ENCODE results near the gene DNAAF1. TPM values are rescaled to one million over a fixed set of nuclear protein-coding genes. Genes with fewer than 3 reads are reported as not detected.

Gene DNAAF1
- total RNA-seq, 1 experiment from 2014 or later = not detected

DNA sequence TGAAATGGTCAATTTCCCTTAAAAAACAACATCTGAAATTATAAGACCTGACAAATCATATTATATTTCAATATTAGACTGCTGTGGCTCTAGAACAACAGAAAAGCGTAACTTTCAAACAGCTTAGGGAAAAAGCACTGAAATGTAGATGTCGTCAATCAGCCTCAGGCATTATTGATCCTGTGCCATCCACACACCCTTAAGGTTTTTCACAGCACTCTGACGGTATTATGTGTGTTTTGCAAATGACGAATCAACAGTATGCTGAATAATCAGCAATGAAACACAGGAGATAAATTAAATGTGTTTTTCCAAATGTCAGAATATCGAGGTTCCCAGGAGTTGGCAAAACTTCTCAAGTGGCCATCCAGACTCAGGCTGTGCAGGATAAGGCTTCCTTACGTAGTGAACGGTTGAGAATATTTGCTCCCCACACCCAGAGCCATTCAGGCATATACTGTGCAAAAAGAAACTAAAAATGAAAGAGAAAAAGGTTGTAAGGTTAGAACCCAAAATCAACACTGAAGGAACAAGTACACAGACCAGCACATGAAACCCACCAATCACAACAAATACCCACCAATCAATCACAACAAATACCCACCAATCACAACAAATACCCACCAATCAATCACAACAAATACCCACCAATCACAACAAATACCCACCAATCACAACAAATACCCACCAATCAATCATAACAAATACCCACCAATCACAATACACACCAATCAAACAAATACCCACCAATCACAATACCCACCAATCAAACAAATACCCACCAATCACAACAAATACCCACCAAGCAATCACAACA, 20.6 kb upstream of the DNAAF1 start:
- no peak for DNase-seq (ENCODE audit: low read depth)

DNA sequence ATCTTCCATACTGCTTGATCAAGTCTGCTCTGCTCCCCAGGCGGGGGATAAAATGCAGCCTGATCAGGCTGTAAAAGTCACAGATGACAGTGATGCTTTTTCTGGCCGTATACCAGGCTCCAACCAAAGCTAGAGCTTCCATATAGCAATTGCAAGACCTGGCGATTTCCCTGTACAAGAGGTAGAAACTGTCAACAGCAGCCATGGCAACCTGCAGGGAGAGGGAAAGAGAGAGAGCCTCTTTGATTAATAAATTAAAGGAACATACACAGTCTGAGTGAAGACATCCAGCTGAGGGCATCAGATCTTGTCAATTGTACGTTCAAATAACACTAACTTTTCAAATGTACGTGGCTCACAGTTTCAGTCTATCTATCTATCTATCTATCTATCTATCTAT, 14.0 kb upstream of the DNAAF1 start:
- no peak for DNase-seq (ENCODE audit: low read depth)

DNA sequence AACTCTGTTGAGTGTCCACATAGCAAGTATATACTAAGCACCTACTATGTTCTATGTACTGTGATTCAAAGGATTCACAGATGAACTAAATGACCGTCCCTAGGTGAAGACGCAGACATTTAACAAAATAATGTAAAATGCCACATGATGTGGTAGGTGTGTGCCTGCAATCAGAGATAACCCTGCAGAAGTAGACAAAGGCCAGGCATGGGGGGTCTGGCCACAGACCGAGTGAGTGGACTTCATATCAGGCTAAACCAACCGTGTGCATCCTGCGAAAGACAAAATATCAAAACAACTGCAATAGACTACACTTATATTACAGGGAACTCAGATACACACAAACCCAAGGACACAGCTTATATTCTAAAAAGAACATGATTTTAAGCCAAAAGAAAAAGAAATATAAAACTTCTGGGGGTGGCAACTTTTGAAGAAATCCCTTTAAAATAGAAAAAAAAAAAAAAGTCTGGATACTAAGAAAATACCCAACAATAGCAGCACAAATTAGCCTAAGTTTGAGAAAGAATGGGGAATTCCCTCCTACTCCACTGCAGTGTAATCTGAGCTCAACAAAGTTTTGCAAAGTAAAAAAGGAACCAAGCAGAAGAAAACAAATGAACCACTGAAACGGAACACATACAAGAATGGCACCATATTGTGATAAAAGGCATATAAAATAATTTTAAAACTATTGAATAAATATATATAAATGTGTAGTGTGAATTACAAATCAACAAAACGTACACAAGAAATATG, 12.4 kb upstream of the DNAAF1 start:
- no peak for DNase-seq (ENCODE audit: low read depth)

DNA sequence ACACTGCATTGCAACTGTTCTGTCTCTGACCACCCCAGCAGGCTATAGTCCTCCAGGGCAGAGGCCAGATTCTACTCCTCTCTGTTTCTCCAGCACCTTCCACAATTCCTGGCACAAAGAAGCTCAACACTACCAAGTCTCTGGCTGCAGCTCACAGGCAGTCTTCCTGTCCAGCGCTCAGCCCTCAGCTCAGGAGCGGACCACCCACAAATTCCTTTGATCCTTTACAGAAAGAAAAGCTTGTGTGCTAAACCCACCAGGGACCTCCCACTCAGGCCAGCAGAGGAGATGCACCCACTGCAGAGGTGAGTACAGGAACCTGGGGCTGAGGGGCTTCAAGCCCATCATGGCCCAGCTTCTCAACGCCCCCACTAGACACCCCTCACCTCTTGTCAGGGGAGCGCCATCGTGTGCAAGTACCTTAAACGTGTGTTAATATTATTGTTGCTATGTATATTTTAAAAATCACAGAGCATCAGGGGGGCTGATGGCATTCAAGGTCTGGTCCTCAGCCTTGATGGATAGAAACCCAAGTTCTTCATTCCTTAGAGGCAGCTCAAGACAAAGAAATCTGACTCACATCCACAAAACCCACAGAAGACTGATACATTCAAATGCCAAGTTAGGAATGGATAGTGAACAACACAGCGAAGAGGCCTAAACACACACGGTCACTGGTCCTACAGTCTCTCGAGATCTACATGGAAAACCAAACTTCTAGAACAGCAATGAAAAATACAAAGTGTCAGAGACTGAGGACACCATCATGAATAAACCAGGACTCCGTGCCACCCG, 8.6 kb upstream of the DNAAF1 start:
- no peak for DNase-seq (ENCODE audit: low read depth)

- no peak for DNase-seq (ENCODE audit: low read depth)
These were observed 7.8 kb upstream of the DNAAF1 start for GRCh38 chr16:84137287-84137686.

GRCh38 chr16:84137769-84138357, 7.2 kb upstream of the DNAAF1 start:
- no peak for DNase-seq (ENCODE audit: low read depth)

DNA sequence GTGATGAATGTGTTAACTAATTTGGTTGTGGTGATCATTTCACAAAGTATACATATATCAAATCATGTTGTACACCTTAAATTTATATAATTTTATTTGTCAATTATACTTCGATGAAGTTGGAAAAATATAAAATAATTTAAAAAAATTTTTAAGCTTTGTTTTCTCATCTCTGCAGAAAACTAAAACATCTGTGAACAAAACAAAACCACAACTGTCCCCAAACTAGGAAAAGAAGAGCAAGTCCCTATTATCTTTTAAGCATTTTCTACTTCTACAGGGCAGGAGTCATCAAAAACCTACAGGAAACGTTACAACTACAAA, 6.6 kb upstream of the DNAAF1 start:
- no peak for DNase-seq (ENCODE audit: low read depth)

- DNase-seq (ENCODE audit: low read depth) = peak; percentile 13
These were observed 6.1 kb upstream of the DNAAF1 start for GRCh38 chr16:84138824-84139627.

- no peak for DNase-seq (ENCODE audit: low read depth)
These were observed 5.4 kb upstream of the DNAAF1 start for GRCh38 chr16:84139628-84140258.

DNA sequence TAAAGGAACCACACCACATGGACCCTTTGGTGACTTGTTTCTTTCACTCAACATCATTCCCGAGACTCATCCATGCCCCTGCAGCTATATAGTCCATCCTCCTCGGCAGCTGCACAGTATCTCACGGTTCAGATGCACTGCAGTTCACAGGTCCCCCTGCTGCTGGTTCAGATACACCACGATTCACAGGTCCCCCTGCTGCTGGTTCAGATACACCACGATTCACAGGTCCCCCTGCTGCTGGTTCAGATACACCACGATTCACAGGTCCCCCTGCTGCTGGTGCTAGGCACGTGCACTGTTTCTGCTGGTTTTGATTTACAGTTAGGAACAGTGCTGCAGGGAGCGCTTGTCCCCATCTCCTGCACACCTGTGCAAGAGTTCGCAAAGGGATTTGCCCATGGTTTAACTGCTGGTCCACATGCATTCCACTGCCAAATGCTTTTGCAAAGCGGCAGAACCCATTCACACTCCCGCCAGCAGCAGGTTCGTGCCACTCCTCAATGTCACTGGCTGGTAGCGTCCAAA, 3.9 kb upstream of the DNAAF1 start:
- DNase-seq (ENCODE audit: low read depth) = no peak

GRCh38 chr16:84143081-84143480, 2.0 kb upstream of the DNAAF1 start:
- no peak for DNase-seq (ENCODE audit: low read depth)

- DNase-seq (ENCODE audit: low read depth) = peak; percentile 7
These were observed 1.3 kb upstream of the DNAAF1 start for GRCh38 chr16:84143784-84144199.

GRCh38 chr16:84144209-84144858, 774 bp upstream of the DNAAF1 start:
- DNase-seq (ENCODE audit: low read depth) = peak; percentile 6

GRCh38 chr16:84150926-84151325, 5.8 kb downstream of the DNAAF1 start:
- no peak for DNase-seq (ENCODE audit: low read depth)

DNA sequence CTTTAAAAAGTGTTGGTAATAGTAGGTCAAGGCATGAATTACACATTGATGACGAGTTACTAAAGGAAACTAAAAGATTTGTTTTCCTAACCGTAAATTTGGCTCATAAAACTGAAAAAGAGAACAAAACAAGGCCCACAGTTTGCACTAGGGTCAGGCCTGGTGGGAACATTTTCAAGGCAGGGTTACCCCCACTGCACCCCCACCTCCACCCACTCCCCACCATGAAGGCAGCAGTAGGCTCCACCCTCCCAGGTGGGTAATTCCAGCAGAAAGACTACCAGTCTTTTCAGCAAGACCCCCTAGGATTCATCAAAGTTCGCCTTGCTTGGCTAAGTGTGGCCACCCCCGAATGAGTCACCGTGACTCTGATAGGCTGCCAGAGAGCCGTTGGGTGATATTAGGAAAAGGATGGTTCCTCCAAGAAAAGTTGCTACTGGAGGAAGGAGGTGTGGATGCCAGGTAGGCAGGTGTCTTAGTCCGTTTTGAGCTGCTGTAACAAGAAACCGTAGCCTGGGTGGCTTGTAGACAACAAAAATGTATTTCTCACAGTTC, 8.6 kb downstream of the DNAAF1 start:
- no peak for DNase-seq (ENCODE audit: low read depth)

DNA sequence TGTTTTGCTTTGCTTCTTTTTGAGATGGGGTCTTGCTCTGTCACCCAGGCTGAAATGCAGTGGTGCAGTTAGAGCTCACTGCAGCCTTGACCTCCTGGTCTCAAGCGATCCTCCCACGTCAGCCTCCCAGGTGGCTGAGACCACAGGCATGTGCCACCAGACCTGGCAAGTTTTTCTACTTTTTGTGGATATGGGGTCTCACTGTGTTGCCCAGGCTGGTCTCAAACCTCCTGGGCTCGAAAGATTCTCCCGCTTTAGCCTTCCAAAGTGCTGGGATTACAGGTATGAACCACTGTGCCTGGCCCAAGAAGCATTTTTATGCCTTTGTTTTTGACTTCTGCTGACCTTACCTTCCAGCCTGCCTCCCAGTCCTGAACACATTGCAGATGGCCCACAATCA, 10.1 kb downstream of the DNAAF1 start:
- DNase-seq (ENCODE audit: low read depth) = no peak

GRCh38 chr16:84155771-84156170, 10.7 kb downstream of the DNAAF1 start:
- DNase-seq (ENCODE audit: low read depth) = no peak

DNA sequence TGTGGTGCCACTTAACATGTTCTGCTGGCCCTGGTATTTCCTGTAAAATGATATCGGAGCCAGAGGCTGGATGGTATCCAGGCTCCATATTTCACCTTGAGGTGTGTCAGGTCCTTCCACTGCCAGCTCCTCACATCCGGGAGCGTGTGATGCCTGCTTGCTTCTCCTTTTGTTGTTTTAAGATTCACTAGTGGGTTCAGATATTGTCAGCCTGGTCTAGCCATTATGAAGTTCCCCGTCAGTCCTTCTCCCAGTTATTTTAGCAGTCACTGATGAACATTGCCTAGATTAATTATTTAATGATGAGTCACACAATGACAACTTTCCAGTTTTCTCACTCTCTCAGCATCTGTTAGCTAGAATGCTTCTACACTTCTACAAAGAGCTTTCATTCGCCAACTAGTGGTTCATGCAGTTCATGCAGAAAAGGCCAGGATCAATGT, 11.3 kb downstream of the DNAAF1 start:
- DNase-seq (ENCODE audit: low read depth) = no peak

DNA sequence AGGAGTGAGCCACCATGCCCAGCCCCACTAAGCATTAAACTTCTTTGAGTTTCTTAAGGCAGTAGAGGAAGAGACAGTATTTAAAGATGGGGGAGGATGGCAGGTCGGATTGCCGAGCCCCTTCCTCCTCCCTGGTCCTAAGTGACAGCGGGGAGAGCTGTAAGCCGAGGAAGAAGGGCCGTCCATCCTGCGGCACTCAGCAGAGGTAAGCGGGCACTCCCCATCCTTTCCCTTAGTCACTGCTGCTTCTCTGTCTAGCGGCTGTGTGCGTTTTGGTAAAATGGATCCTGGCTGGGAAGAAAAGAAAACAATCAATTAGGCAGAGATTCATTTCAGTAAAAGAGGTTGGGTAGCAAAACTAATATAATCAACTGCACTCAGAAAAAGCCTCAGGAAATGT, 13.9 kb downstream of the DNAAF1 start:
- DNase-seq (ENCODE audit: low read depth) = no peak

Data from LHCN-M2 (cell line).